Mononuclear cell (primary cell): ENCODE results near the gene NBDY. TPM values are rescaled to one million over a fixed set of nuclear protein-coding genes. Genes with fewer than 3 reads are reported as not detected.
"Not testable (repeated sequence)": the region's sequence is repeated elsewhere in the genome, so short reads cannot be mapped to it uniquely, and the experiment has no call there.

Experiments
- H3K27me3 ChIP-seq: 2 replicates; pipeline ENCODE4 v1.6.0; 2011; ENCODE audit warnings: low read length, control low read depth; ENCODE audit not compliant: insufficient read depth
- H3K4me1 ChIP-seq: 2 replicates; pipeline ENCODE4 v1.5.1; 2011; ENCODE audit warnings: mild to moderate bottlenecking, low read length, control low read depth; ENCODE audit not compliant: insufficient read depth
- H3K4me3 ChIP-seq: 2 replicates; pipeline ENCODE4 v1.5.1; 2011; ENCODE audit warnings: mild to moderate bottlenecking, low read length, moderate library complexity
- H3K9me3 ChIP-seq: 2 replicates; pipeline ENCODE4 v1.5.1; 2011; ENCODE audit warnings: low read depth, mild to moderate bottlenecking, control low read depth, low read length
- total RNA-seq: library from RNA; depleted of rRNA; stranded (reverse); fragments of >200 nt; gene quantifications from one replicate; pipeline ENCODE4 v1.2.3, GENCODE V29; 2012

The NBDY gene
- total RNA-seq, 1 donor: 8.7 TPM

- peaks cover 44% of the 10 kb centered on the region for H3K4me1 ChIP-seq
- H3K9me3 ChIP-seq: no peaks in the 10 kb centered on the region
- H3K27me3 ChIP-seq: no peaks in the 10 kb centered on the region
- H3K4me3 ChIP-seq: no peak overlapping the region
Measured at GRCh38 chrX:56800801-56801200, 71.8 kb downstream of the NBDY start.

GRCh38 chrX:56802428-56802827 is 73.4 kb downstream of the NBDY start:
- no peaks in the 10 kb centered on the region for H3K9me3 ChIP-seq
- no peak overlapping the region for H3K4me3 ChIP-seq
- no peaks in the 10 kb centered on the region for H3K27me3 ChIP-seq
- H3K4me1 ChIP-seq: peaks cover 42% of the 10 kb centered on the region

GRCh38 chrX:56802921-56803849 is 74.1 kb downstream of the NBDY start:
- Histone ChIP-seq H3K4me1 (peaks cover 35% of the 10 kb centered on the region), H3K27me3 (no peaks in the 10 kb centered on the region), H3K4me3 (no peak overlapping the region), H3K9me3 (no peaks in the 10 kb centered on the region)

GRCh38 chrX:56803850-56804681 is 75.0 kb downstream of the NBDY start:
- Histone ChIP-seq H3K4me3 (no peak overlapping the region), H3K4me1 (peaks cover 27% of the 10 kb centered on the region), H3K9me3 (no peaks in the 10 kb centered on the region), H3K27me3 (no peaks in the 10 kb centered on the region)

- Histone ChIP-seq H3K27me3 (no peaks in the 10 kb centered on the region), H3K9me3 (no peaks in the 10 kb centered on the region), H3K4me1 (peaks cover 27% of the 10 kb centered on the region), H3K4me3 (no peak overlapping the region)
Measured at GRCh38 chrX:56804867-56805266, 75.8 kb downstream of the NBDY start.

- Histone ChIP-seq H3K9me3 (no peaks in the 10 kb centered on the region), H3K4me1 (peaks cover 23% of the 10 kb centered on the region), H3K27me3 (no peaks in the 10 kb centered on the region), H3K4me3 (no peak overlapping the region)
Measured at GRCh38 chrX:56805399-56805798, 76.4 kb downstream of the NBDY start.

GRCh38 chrX:56806176-56806575 is 77.1 kb downstream of the NBDY start:
- H3K9me3 ChIP-seq, H3K4me3 ChIP-seq, H3K27me3 ChIP-seq: not testable (repeated sequence)
- peaks cover 19% of the 10 kb centered on the region for H3K4me1 ChIP-seq

GRCh38 chrX:56811599-56811998 is 82.6 kb downstream of the NBDY start:
- H3K9me3 ChIP-seq: no peaks in the 10 kb centered on the region
- H3K27me3 ChIP-seq: no peaks in the 10 kb centered on the region
- no peak overlapping the region for H3K4me3 ChIP-seq
- H3K4me1 ChIP-seq: peaks cover 32% of the 10 kb centered on the region

- peaks cover 32% of the 10 kb centered on the region for H3K4me1 ChIP-seq
- H3K9me3 ChIP-seq: no peaks in the 10 kb centered on the region
- H3K4me3 ChIP-seq: no peak overlapping the region
- no peaks in the 10 kb centered on the region for H3K27me3 ChIP-seq
Measured at GRCh38 chrX:56812515-56813105, 83.6 kb downstream of the NBDY start.

GRCh38 chrX:56813318-56813837 is 84.3 kb downstream of the NBDY start:
- Histone ChIP-seq H3K4me3 (no peak overlapping the region), H3K27me3 (no peaks in the 10 kb centered on the region)

GRCh38 chrX:56817179-56817578 is 88.1 kb downstream of the NBDY start:
- Histone ChIP-seq H3K4me1 (peaks cover 18% of the 10 kb centered on the region), H3K4me3 (no peak overlapping the region), H3K9me3 (no peaks in the 10 kb centered on the region), H3K27me3 (no peaks in the 10 kb centered on the region)

More at GRCh38 chrX:56813318-56813837, 84.3 kb downstream of the NBDY start:
- peaks cover 32% of the 10 kb centered on the region for H3K4me1 ChIP-seq
- H3K9me3 ChIP-seq: no peaks in the 10 kb centered on the region

GRCh38 chrX:56826020-56826419 is 97.0 kb downstream of the NBDY start:
- H3K9me3 ChIP-seq: no peaks in the 10 kb centered on the region
- no peaks in the 10 kb centered on the region for H3K4me1 ChIP-seq
- no peak overlapping the region for H3K4me3 ChIP-seq
- no peaks in the 10 kb centered on the region for H3K27me3 ChIP-seq

- no peak overlapping the region for H3K4me3 ChIP-seq
- H3K27me3 ChIP-seq: no peaks in the 10 kb centered on the region
- no peaks in the 10 kb centered on the region for H3K4me1 ChIP-seq
- no peaks in the 10 kb centered on the region for H3K9me3 ChIP-seq
Measured at GRCh38 chrX:56833626-56834025, 104.6 kb downstream of the NBDY start.

GRCh38 chrX:56853436-56853835 is 124.4 kb downstream of the NBDY start:
- Histone ChIP-seq H3K4me1 (no peaks in the 10 kb centered on the region), H3K4me3 (no peak overlapping the region), H3K9me3 (no peaks in the 10 kb centered on the region), H3K27me3 (no peaks in the 10 kb centered on the region)

GRCh38 chrX:56857042-56857441 is 128.0 kb downstream of the NBDY start:
- Histone ChIP-seq H3K27me3 (no peaks in the 10 kb centered on the region), H3K4me3 (no peak overlapping the region), H3K4me1 (no peaks in the 10 kb centered on the region), H3K9me3 (no peaks in the 10 kb centered on the region)
